HepG2 (cell line): ENCODE measurements around the gene LAMA5. TPM values are rescaled to one million over a fixed set of nuclear protein-coding genes. Genes with fewer than 3 reads are reported as not detected.

Source experiments
- ATF7 ChIP-seq, 2 experiments: fragments of 450-650 bp in 1 of 2; sonication (generic) in 1 of 2; formaldehyde crosslinking in 1 of 2; IDR thresholded peaks; 2 replicates each; pipeline versions ENCODE4 v1.4.0 to v1.6.1; 2016 to 2020; ENCODE audit warnings: antibody characterized with exemption in 1 of 2, mild to moderate bottlenecking in 1 of 2, missing genetic modification reagents in 1 of 2
- CBX1 ChIP-seq: IDR thresholded peaks from one replicate; pipeline ENCODE4 v1.6.1; 2016; ENCODE audit warnings: antibody characterized with exemption, low read depth
- DNMT1 ChIP-seq: sonication (generic); formaldehyde crosslinking; IDR thresholded peaks from 2 replicates; pipeline ENCODE4 v1.5.1; 2020; ENCODE audit warnings: mild to moderate bottlenecking, missing genetic modification reagents
- FOXM1 ChIP-seq: sonication (generic); formaldehyde crosslinking; IDR thresholded peaks from 2 replicates; pipeline ENCODE4 v1.5.0; 2020; ENCODE audit warnings: missing genetic modification reagents
- HCFC1 ChIP-seq: fragments of 150-350 bp; IDR thresholded peaks from 2 replicates; pipeline ENCODE4 v1.6.1; 2014; ENCODE audit warnings: low read depth, low read length
- HNRNPUL1 ChIP-seq: fragments of 200-400 bp; formaldehyde crosslinking; IDR thresholded peaks from 2 replicates; pipeline ENCODE4 v1.6.1; 2017; ENCODE audit warnings: low read depth, mild to moderate bottlenecking, low read length, moderate library complexity
- ISX ChIP-seq: sonication (generic); formaldehyde crosslinking; conservative IDR thresholded peaks from 2 replicates; pipeline ENCODE4 v1.5.0; 2020; ENCODE audit warnings: missing genetic modification reagents
- KLF6 ChIP-seq: IDR thresholded peaks from 2 replicates; pipeline ENCODE4 v1.8.0; 2016; ENCODE audit warnings: missing biosample characterization, missing genetic modification reagents
- PAX8 ChIP-seq: sonication (generic); formaldehyde crosslinking; IDR thresholded peaks from 2 replicates; pipeline ENCODE4 v1.8.0; 2022; ENCODE audit warnings: mild to moderate bottlenecking, missing genetic modification reagents, borderline replicate concordance
- RELA ChIP-seq: sonication (generic); formaldehyde crosslinking; IDR thresholded peaks from 2 replicates; pipeline ENCODE4 v1.4.0; 2020; ENCODE audit warnings: missing genetic modification reagents
- RNF2 ChIP-seq: fragments of 450-650 bp; conservative IDR thresholded peaks from 2 replicates; pipeline ENCODE4 v1.6.1; 2016; ENCODE audit warnings: low read depth
- SP140L ChIP-seq: sonication (generic); formaldehyde crosslinking; IDR thresholded peaks from 2 replicates; pipeline ENCODE4 v1.4.0; 2020; ENCODE audit warnings: missing genetic modification reagents, borderline replicate concordance
- ZFX ChIP-seq: sonication (generic); formaldehyde crosslinking; IDR thresholded peaks from 2 replicates; pipeline ENCODE4 v1.4.0; 2020; ENCODE audit warnings: mild to moderate bottlenecking, low read depth, missing genetic modification reagents, moderate library complexity
- ZMAT3 ChIP-seq: sonication (generic); formaldehyde crosslinking; conservative IDR thresholded peaks from 2 replicates; pipeline ENCODE4 v1.7.0; 2021; ENCODE audit warnings: missing genetic modification reagents
- ZNF143 ChIP-seq: sonication (generic); formaldehyde crosslinking; IDR thresholded peaks from 2 replicates; pipeline ENCODE4 v1.4.0; 2020; ENCODE audit warnings: missing genetic modification reagents
- ZNF350 ChIP-seq: sonication (generic); formaldehyde crosslinking; IDR thresholded peaks from 2 replicates; pipeline ENCODE4 v1.4.0; 2020; ENCODE audit warnings: mild to moderate bottlenecking, low read depth, missing genetic modification reagents, borderline replicate concordance
- ZNF619 ChIP-seq: sonication (generic); formaldehyde crosslinking; IDR thresholded peaks from 2 replicates; pipeline ENCODE4 v1.4.0; 2020; ENCODE audit warnings: mild to moderate bottlenecking, missing genetic modification reagents
- polyA plus RNA-seq, 8 experiments: library from polyadenylated mRNA; depleted of rRNA in 3 of 8; stranded (reverse) in 7 of 8; unstranded in 1 of 8; fragments of >200 nt; fragmentation: Illumina TruSeq in 4 of 8; extraction: Trizol in 4 of 8; gene quantifications; 2 replicates each; pipeline versions ENCODE4 v1.2.1 to v1.2.3, GENCODE V29; 2011 to 2016; ENCODE audit warnings: low read depth in 4 of 8, missing spikeins in 1 of 8, mixed read lengths in 1 of 8; ENCODE audit not compliant: insufficient read depth in 1 of 8
- total RNA-seq, 5 experiments: library from RNA; depleted of rRNA; stranded (reverse); fragments of >200 nt; fragmentation: Illumina TruSeq; extraction: Trizol; gene quantifications; 2 replicates each; pipeline ENCODE4 v1.2.3, GENCODE V29; 2016; ENCODE audit warnings: low read depth in 1 of 5
- TF ChIP-seq, protein P1 (sequence below): sonication (generic); formaldehyde crosslinking; conservative IDR thresholded peaks from 2 replicates; pipeline ENCODE4 v1.4.0; 2020; ENCODE audit warnings: mild to moderate bottlenecking, missing genetic modification reagents, moderate library complexity
- TF ChIP-seq, protein P2 (sequence below): sonication (generic); formaldehyde crosslinking; IDR thresholded peaks from 2 replicates; pipeline ENCODE4 v1.4.0; 2020; ENCODE audit warnings: missing genetic modification reagents
- TF ChIP-seq, protein P3 (sequence below): sonication (generic); formaldehyde crosslinking; IDR thresholded peaks from 2 replicates; pipeline ENCODE4 v1.5.1; 2020; ENCODE audit warnings: mild to moderate bottlenecking, missing genetic modification reagents, moderate library complexity
- TF ChIP-seq, protein P4 (sequence below): sonication (generic); formaldehyde crosslinking; IDR thresholded peaks from 2 replicates; pipeline ENCODE4 v1.8.0; 2022; ENCODE audit warnings: missing genetic modification reagents, mild to moderate bottlenecking, inconsistent platforms, borderline replicate concordance
- TF ChIP-seq, protein P5 (sequence below): sonication (generic); formaldehyde crosslinking; IDR thresholded peaks from 2 replicates; pipeline ENCODE4 v1.5.0; 2020; ENCODE audit warnings: mild to moderate bottlenecking, low read depth, missing genetic modification reagents, borderline replicate concordance

The LAMA5 gene
- total and polyA plus RNA-seq, 2 of the 13 experiments (the other 11 are each of a cell fraction or from before 2014, with no cell fraction given) = 21.0 to 44.7 TPM

DNA sequence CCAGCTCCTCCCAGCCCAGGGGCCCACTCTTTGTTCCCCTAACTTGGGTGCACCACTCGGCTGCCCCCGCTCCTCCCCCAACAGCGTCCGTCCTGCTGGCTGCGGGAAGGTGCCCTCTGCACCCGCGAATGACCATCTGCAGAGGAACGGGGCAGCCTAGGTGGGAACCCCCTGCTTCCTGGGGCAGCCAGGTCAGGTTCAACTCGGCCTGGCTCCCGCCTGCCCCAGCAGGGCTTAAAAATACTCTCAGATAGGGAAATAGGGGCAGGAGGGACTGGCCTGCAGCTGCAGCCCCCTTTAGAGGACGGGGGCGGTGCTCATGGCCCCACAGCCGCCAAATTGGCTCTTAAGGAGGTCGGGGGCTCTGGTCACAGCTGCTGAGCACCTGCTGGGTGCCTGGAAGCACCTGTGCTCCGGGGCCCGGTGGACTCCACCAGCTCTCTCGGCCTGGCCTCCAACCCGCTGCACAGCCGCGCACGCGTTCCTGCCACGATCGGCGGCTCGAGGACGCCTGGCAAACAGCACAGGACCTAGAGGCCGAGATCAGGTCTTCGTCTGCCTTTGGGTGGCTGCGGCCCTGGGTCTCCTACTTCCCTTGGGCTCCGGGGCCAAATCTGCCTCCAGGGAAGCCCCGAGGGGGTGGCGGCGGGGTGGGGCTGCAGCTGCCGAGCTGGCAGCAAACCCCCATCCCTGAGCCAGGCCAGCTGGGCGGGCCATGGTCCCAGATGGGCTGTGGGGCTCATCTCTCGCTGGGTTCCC lies 700 bp upstream of the LAMA5 start (continued):
- TF ChIP-seq ZMAT3 = peak; percentile 96
- TF ChIP-seq, protein P1, sequence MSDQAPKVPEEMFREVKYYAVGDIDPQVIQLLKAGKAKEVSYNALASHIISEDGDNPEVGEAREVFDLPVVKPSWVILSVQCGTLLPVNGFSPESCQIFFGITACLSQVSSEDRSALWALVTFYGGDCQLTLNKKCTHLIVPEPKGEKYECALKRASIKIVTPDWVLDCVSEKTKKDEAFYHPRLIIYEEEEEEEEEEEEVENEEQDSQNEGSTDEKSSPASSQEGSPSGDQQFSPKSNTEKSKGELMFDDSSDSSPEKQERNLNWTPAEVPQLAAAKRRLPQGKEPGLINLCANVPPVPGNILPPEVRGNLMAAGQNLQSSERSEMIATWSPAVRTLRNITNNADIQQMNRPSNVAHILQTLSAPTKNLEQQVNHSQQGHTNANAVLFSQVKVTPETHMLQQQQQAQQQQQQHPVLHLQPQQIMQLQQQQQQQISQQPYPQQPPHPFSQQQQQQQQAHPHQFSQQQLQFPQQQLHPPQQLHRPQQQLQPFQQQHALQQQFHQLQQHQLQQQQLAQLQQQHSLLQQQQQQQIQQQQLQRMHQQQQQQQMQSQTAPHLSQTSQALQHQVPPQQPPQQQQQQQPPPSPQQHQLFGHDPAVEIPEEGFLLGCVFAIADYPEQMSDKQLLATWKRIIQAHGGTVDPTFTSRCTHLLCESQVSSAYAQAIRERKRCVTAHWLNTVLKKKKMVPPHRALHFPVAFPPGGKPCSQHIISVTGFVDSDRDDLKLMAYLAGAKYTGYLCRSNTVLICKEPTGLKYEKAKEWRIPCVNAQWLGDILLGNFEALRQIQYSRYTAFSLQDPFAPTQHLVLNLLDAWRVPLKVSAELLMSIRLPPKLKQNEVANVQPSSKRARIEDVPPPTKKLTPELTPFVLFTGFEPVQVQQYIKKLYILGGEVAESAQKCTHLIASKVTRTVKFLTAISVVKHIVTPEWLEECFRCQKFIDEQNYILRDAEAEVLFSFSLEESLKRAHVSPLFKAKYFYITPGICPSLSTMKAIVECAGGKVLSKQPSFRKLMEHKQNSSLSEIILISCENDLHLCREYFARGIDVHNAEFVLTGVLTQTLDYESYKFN = peak; percentile 64
- peak; percentile 25; the same call in 1 of the 2 replicates for TF ChIP-seq SP140L (CRISPR knock-in tag)
- peak; percentile 97 for TF ChIP-seq ZFX (CRISPR knock-in tag)
- TF ChIP-seq, protein P2, sequence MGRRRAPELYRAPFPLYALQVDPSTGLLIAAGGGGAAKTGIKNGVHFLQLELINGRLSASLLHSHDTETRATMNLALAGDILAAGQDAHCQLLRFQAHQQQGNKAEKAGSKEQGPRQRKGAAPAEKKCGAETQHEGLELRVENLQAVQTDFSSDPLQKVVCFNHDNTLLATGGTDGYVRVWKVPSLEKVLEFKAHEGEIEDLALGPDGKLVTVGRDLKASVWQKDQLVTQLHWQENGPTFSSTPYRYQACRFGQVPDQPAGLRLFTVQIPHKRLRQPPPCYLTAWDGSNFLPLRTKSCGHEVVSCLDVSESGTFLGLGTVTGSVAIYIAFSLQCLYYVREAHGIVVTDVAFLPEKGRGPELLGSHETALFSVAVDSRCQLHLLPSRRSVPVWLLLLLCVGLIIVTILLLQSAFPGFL (CRISPR knock-in tag) = no peak; the same call in 1 of the 2 replicates
- 0 out of 2 replicates have a peak, but pooled peaks have one; percentile 18 for TF ChIP-seq ZNF619
- peak; percentile 41; the same call in 1 of the 2 replicates for TF ChIP-seq RELA (CRISPR knock-in tag)
- no peak for TF ChIP-seq HNRNPUL1
- peak; percentile 97; the same call in 1 of the 2 replicates for TF ChIP-seq PAX8 (CRISPR knock-in tag)
- no peak; the same call in none of the 2 replicates for TF ChIP-seq KLF6
- peak; percentile 13; the same call in 1 of the 2 replicates for TF ChIP-seq ZNF350 (CRISPR knock-in tag)
- TF ChIP-seq, protein P3, sequence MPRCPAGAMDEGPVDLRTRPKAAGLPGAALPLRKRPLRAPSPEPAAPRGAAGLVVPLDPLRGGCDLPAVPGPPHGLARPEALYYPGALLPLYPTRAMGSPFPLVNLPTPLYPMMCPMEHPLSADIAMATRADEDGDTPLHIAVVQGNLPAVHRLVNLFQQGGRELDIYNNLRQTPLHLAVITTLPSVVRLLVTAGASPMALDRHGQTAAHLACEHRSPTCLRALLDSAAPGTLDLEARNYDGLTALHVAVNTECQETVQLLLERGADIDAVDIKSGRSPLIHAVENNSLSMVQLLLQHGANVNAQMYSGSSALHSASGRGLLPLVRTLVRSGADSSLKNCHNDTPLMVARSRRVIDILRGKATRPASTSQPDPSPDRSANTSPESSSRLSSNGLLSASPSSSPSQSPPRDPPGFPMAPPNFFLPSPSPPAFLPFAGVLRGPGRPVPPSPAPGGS (CRISPR knock-in tag) = no peak; the same call in none of the 2 replicates
- no peak; the same call in 1 of the 2 replicates for TF ChIP-seq ZNF143 (CRISPR knock-in tag)
- peak; percentile 28 for TF ChIP-seq CBX1
- TF ChIP-seq, protein P4, sequence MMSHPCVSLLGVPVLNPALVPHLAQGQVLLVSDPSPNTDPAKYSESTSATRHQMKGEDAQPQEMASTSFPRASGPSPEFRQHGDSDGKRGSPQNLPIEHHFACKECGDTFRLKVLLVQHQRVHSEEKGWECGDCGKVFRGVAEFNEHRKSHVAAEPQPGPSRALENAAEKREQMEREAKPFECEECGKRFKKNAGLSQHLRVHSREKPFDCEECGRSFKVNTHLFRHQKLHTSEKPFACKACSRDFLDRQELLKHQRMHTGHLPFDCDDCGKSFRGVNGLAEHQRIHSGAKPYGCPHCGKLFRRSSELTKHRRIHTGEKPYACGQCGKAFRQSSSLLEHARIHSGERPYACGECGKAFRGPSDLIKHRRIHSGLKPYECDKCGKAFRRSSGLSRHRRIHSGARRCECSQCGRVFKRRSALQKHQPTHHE (CRISPR knock-in tag) = 0 out of 2 replicates have a peak, but pooled peaks have one; percentile 36
- peak; percentile 96 for TF ChIP-seq RNF2
- no peak for TF ChIP-seq HCFC1
- peak; percentile 82; the same call in 1 of the 2 replicates for TF ChIP-seq DNMT1 (CRISPR knock-in tag)
- no peak for TF ChIP-seq ATF7 (IDR thresholded peaks at IDR 0.05)
- peak; percentile 49; the same call in 1 of the 2 replicates for TF ChIP-seq ATF7 (CRISPR knock-in tag; IDR thresholded peaks at IDR 0.05)
- 0 out of 2 replicates have a peak, but pooled peaks have one; percentile 65 for TF ChIP-seq ISX
- TF ChIP-seq, protein P5, sequence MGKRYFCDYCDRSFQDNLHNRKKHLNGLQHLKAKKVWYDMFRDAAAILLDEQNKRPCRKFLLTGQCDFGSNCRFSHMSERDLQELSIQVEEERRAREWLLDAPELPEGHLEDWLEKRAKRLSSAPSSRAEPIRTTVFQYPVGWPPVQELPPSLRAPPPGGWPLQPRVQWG (CRISPR knock-in tag) = peak; percentile 77; the same call in 1 of the 2 replicates
- TF ChIP-seq FOXM1 (CRISPR knock-in tag) = no peak
